ENCODE data around the gene ARHGAP42.

Gene ARHGAP42

GRCh38 chr11:100774132-100774531 is 87.0 kb downstream of the ARHGAP42 start:
- DNase-seq (ENCODE audit: low spot score) = no peak
- no peaks in the 10 kb centered on the region for H3K9me3 Mint-ChIP-seq
- no peak overlapping the region for H3K27ac Mint-ChIP-seq
- H3K4me3 Mint-ChIP-seq = no peak overlapping the region
- H3K4me1 Mint-ChIP-seq (ENCODE audit: low read depth) = no peaks in the 10 kb centered on the region
- no peaks in the 10 kb centered on the region for H3K36me3 Mint-ChIP-seq (ENCODE audit: low read depth)
- no peaks in the 10 kb centered on the region for H3K27me3 Mint-ChIP-seq (ENCODE audit: low read depth)

GRCh38 chr11:100774859-100775258 is 87.8 kb downstream of the ARHGAP42 start:
- Mint-ChIP-seq H3K27me3 (ENCODE audit: low read depth) (no peaks in the 10 kb centered on the region), H3K27ac (no peak overlapping the region), H3K36me3 (ENCODE audit: low read depth) (no peaks in the 10 kb centered on the region), H3K4me3 (no peak overlapping the region), H3K9me3 (no peaks in the 10 kb centered on the region), H3K4me1 (ENCODE audit: low read depth) (no peaks in the 10 kb centered on the region)
- no peak for DNase-seq (ENCODE audit: low spot score)

GRCh38 chr11:100776212-100776896 is 89.3 kb downstream of the ARHGAP42 start:
- no peak overlapping the region for H3K4me3 Mint-ChIP-seq
- DNase-seq (ENCODE audit: low spot score) = no peak
- no peaks in the 10 kb centered on the region for H3K4me1 Mint-ChIP-seq (ENCODE audit: low read depth)

GRCh38 chr11:100777103-100777502 is 90.0 kb downstream of the ARHGAP42 start:
- no peak overlapping the region for H3K27ac Mint-ChIP-seq
- H3K4me3 Mint-ChIP-seq = no peak overlapping the region
- H3K9me3 Mint-ChIP-seq = no peaks in the 10 kb centered on the region
- no peaks in the 10 kb centered on the region for H3K27me3 Mint-ChIP-seq (ENCODE audit: low read depth)
- DNase-seq (ENCODE audit: low spot score) = no peak
- no peaks in the 10 kb centered on the region for H3K36me3 Mint-ChIP-seq (ENCODE audit: low read depth)
- no peaks in the 10 kb centered on the region for H3K4me1 Mint-ChIP-seq (ENCODE audit: low read depth)

More at GRCh38 chr11:100776212-100776896, 89.3 kb downstream of the ARHGAP42 start:
- no peaks in the 10 kb centered on the region for H3K9me3 Mint-ChIP-seq
- H3K27me3 Mint-ChIP-seq (ENCODE audit: low read depth) = no peaks in the 10 kb centered on the region
- no peak overlapping the region for H3K27ac Mint-ChIP-seq
- no peaks in the 10 kb centered on the region for H3K36me3 Mint-ChIP-seq (ENCODE audit: low read depth)

- Mint-ChIP-seq H3K4me1 (ENCODE audit: low read depth) (no peaks in the 10 kb centered on the region), H3K4me3 (no peak overlapping the region), H3K27me3 (ENCODE audit: low read depth) (no peaks in the 10 kb centered on the region), H3K9me3 (no peaks in the 10 kb centered on the region), H3K36me3 (ENCODE audit: low read depth) (no peaks in the 10 kb centered on the region), H3K27ac (no peak overlapping the region)
- no peak for DNase-seq (ENCODE audit: low spot score)
Observed at GRCh38 chr11:100777736-100778135, 90.6 kb downstream of the ARHGAP42 start.

- Mint-ChIP-seq H3K9me3 (no peaks in the 10 kb centered on the region), H3K27ac (no peak overlapping the region), H3K36me3 (ENCODE audit: low read depth) (no peaks in the 10 kb centered on the region), H3K4me3 (no peak overlapping the region), H3K27me3 (ENCODE audit: low read depth) (no peaks in the 10 kb centered on the region), H3K4me1 (ENCODE audit: low read depth) (no peaks in the 10 kb centered on the region)
- no peak for DNase-seq (ENCODE audit: low spot score)
Observed at GRCh38 chr11:100778166-100778785, 91.2 kb downstream of the ARHGAP42 start.

- Mint-ChIP-seq H3K4me1 (ENCODE audit: low read depth) (no peaks in the 10 kb centered on the region), H3K27me3 (ENCODE audit: low read depth) (no peaks in the 10 kb centered on the region), H3K9me3 (no peaks in the 10 kb centered on the region), H3K27ac (no peak overlapping the region), H3K36me3 (ENCODE audit: low read depth) (no peaks in the 10 kb centered on the region), H3K4me3 (no peak overlapping the region)
- no peak for DNase-seq (ENCODE audit: low spot score)
Observed at GRCh38 chr11:100780470-100780869, 93.4 kb downstream of the ARHGAP42 start.

- H3K27me3 Mint-ChIP-seq (ENCODE audit: low read depth) = no peaks in the 10 kb centered on the region
- no peak overlapping the region for H3K27ac Mint-ChIP-seq
- H3K4me1 Mint-ChIP-seq (ENCODE audit: low read depth) = no peaks in the 10 kb centered on the region
- no peak for DNase-seq (ENCODE audit: low spot score)
- no peaks in the 10 kb centered on the region for H3K36me3 Mint-ChIP-seq (ENCODE audit: low read depth)
- no peaks in the 10 kb centered on the region for H3K9me3 Mint-ChIP-seq
- H3K4me3 Mint-ChIP-seq = no peak overlapping the region
Observed at GRCh38 chr11:100785148-100785983, 98.3 kb downstream of the ARHGAP42 start.

- DNase-seq (ENCODE audit: low spot score) = no peak
- Mint-ChIP-seq H3K36me3 (ENCODE audit: low read depth) (no peaks in the 10 kb centered on the region), H3K27ac (no peak overlapping the region), H3K4me1 (ENCODE audit: low read depth) (no peaks in the 10 kb centered on the region), H3K9me3 (no peaks in the 10 kb centered on the region), H3K27me3 (ENCODE audit: low read depth) (no peaks in the 10 kb centered on the region), H3K4me3 (no peak overlapping the region)
Observed at GRCh38 chr11:100788561-100789295, 101.6 kb downstream of the ARHGAP42 start.

- H3K27me3 Mint-ChIP-seq (ENCODE audit: low read depth) = no peaks in the 10 kb centered on the region
- no peaks in the 10 kb centered on the region for H3K36me3 Mint-ChIP-seq (ENCODE audit: low read depth)
- no peaks in the 10 kb centered on the region for H3K4me1 Mint-ChIP-seq (ENCODE audit: low read depth)
- no peak for DNase-seq (ENCODE audit: low spot score)
- no peak overlapping the region for H3K4me3 Mint-ChIP-seq
- H3K27ac Mint-ChIP-seq = no peak overlapping the region
- no peaks in the 10 kb centered on the region for H3K9me3 Mint-ChIP-seq
Observed at GRCh38 chr11:100789500-100789899, 102.4 kb downstream of the ARHGAP42 start.

- no peak overlapping the region for H3K27ac Mint-ChIP-seq
- H3K9me3 Mint-ChIP-seq = no peaks in the 10 kb centered on the region
- H3K27me3 Mint-ChIP-seq (ENCODE audit: low read depth) = no peaks in the 10 kb centered on the region
- no peak overlapping the region for H3K4me3 Mint-ChIP-seq
- H3K4me1 Mint-ChIP-seq (ENCODE audit: low read depth) = no peaks in the 10 kb centered on the region
- no peaks in the 10 kb centered on the region for H3K36me3 Mint-ChIP-seq (ENCODE audit: low read depth)
- no peak for DNase-seq (ENCODE audit: low spot score)
Observed at GRCh38 chr11:100790073-100790472, 103.0 kb downstream of the ARHGAP42 start.

GRCh38 chr11:100791103-100791502 is 104.0 kb downstream of the ARHGAP42 start:
- Mint-ChIP-seq H3K9me3 (no peaks in the 10 kb centered on the region), H3K27me3 (ENCODE audit: low read depth) (no peaks in the 10 kb centered on the region), H3K4me3 (no peak overlapping the region), H3K4me1 (ENCODE audit: low read depth) (no peaks in the 10 kb centered on the region), H3K36me3 (ENCODE audit: low read depth) (no peaks in the 10 kb centered on the region), H3K27ac (no peak overlapping the region)
- no peak for DNase-seq (ENCODE audit: low spot score)

GRCh38 chr11:100791860-100792259 is 104.8 kb downstream of the ARHGAP42 start:
- Mint-ChIP-seq H3K27ac (no peak overlapping the region), H3K4me1 (ENCODE audit: low read depth) (no peaks in the 10 kb centered on the region), H3K4me3 (no peak overlapping the region), H3K9me3 (no peaks in the 10 kb centered on the region), H3K36me3 (ENCODE audit: low read depth) (no peaks in the 10 kb centered on the region), H3K27me3 (ENCODE audit: low read depth) (no peaks in the 10 kb centered on the region)
- no peak for DNase-seq (ENCODE audit: low spot score)

GRCh38 chr11:100793525-100793924 is 106.4 kb downstream of the ARHGAP42 start:
- H3K9me3 Mint-ChIP-seq = no peaks in the 10 kb centered on the region
- no peak overlapping the region for H3K4me3 Mint-ChIP-seq
- no peaks in the 10 kb centered on the region for H3K36me3 Mint-ChIP-seq (ENCODE audit: low read depth)
- no peak overlapping the region for H3K27ac Mint-ChIP-seq
- H3K4me1 Mint-ChIP-seq (ENCODE audit: low read depth) = no peaks in the 10 kb centered on the region
- H3K27me3 Mint-ChIP-seq (ENCODE audit: low read depth) = no peaks in the 10 kb centered on the region
- DNase-seq (ENCODE audit: low spot score) = no peak
